HCT116 (cell line): ENCODE results near the gene ASS1. TPM values are rescaled to one million over a fixed set of nuclear protein-coding genes. Genes with fewer than 3 reads are reported as not detected.

ENCODE experiments used
- ATAC-seq: fragments of 200-7000 bp; cut with Tn5 transposase; 2 replicates; pipeline ENCODE4 v1.9.1; 2020; ENCODE audit warnings: mild to moderate bottlenecking, moderate library complexity
- BruUV-seq: library from RNA; stranded (reverse); fragments of 400-500 nt; replicated peaks from 2 replicates; lab custom pipeline; 2021; lab: Mats Ljungman, UMichigan
- CTCF ChIA-PET: fragments of 300-600 bp; sonication (Branson Sonifier 250); formaldehyde crosslinking; loops from one replicate; lab custom pipeline; 2021; ENCODE audit warnings: antibody characterized with exemption; lab: Charles Lee
- POLR2A ChIA-PET: fragments of 300-600, 350-600 bp; sonication (Branson Sonifier 250); formaldehyde crosslinking; loops from one replicate; lab custom pipeline; 2021; ENCODE audit warnings: antibody characterized with exemption; lab: Charles Lee
- RAD21 ChIA-PET, 2 experiments: fragments of 300-600 bp; sonication (Branson Sonifier 250); formaldehyde crosslinking; loops; one replicate each; lab custom pipeline; 2023; ENCODE audit warnings: low total read pairs in 2 of 2; ENCODE audit not compliant: uncharacterized antibody in 2 of 2, unreplicated experiment in 2 of 2, low non-redundant PET in 1 of 2; lab: Charles Lee
- DNase-seq: peaks from one replicate; pipeline ENCODE4 v3.0.0-alpha.2; 2010; ENCODE audit warnings: low read depth, low spot score
- H2AFZ ChIP-seq: fragments of 200-600 bp; shearing (Covaris generic), sonication (generic); 2 replicates; pipeline ENCODE4 v1.6.1; 2017; ENCODE audit warnings: low read depth, mixed run types, mixed read lengths, antibody characterized with exemption, low read length; ENCODE audit not compliant: poor library complexity, severe bottlenecking
- H3K27ac ChIP-seq: 2 replicates; pipeline ENCODE4 v1.5.1; 2012; ENCODE audit warnings: low read depth, low read length
- H3K27me3 ChIP-seq: fragments of 200-600 bp; sonication (generic); 2 replicates; pipeline ENCODE4 v1.6.1; 2016; ENCODE audit warnings: mixed run types, low read length, mixed read lengths; ENCODE audit not compliant: insufficient read depth
- H3K36me3 ChIP-seq, 2 experiments: fragments of 200-500 bp in 1 of 2; fragments of 200-600 bp in 1 of 2; sonication (Bioruptor generic) in 1 of 2; sonication (generic) in 1 of 2; 2 replicates each; pipeline versions ENCODE4 v1.5.1 to v1.6.1; 2014 to 2016; ENCODE audit warnings: low read length in 2 of 2, inconsistent platforms in 1 of 2, mixed read lengths in 1 of 2, mixed run types in 1 of 2; ENCODE audit not compliant: insufficient read depth in 2 of 2, control insufficient read depth in 1 of 2
- H3K4me1 ChIP-seq, 2 experiments: fragments of 200-600 bp in 1 of 2; sonication (generic) in 1 of 2; 2 replicates each; pipeline versions ENCODE4 v1.5.1 to v1.6.1; 2012 to 2017; ENCODE audit warnings: low read length in 2 of 2, inconsistent platforms in 1 of 2, mild to moderate bottlenecking in 1 of 2, mixed read lengths in 1 of 2, mixed run types in 1 of 2, moderate library complexity in 1 of 2; ENCODE audit not compliant: insufficient read depth in 2 of 2, control insufficient read depth in 1 of 2
- H3K4me2 ChIP-seq: fragments of 200-600 bp; sonication (generic); 2 replicates; pipeline ENCODE4 v1.6.1; 2017; ENCODE audit warnings: mixed run types, low read length, mixed read lengths
- H3K4me3 ChIP-seq, 2 experiments: fragments of 200-600 bp in 1 of 2; sonication (generic) in 1 of 2; replicated peaks in 1 of 2; 2 replicates each; pipeline ENCODE4 v1.5.1; 2011 to 2016; ENCODE audit warnings: low read length in 2 of 2, control low read depth in 1 of 2, low read depth in 1 of 2, mild to moderate bottlenecking in 1 of 2, mixed read lengths in 1 of 2, mixed run types in 1 of 2
- H3K79me2 ChIP-seq: fragments of 200-600 bp; sonication (generic); 2 replicates; pipeline ENCODE4 v1.6.1; 2017; ENCODE audit warnings: mild to moderate bottlenecking, mixed run types, low read length, moderate library complexity, mixed read lengths; ENCODE audit not compliant: insufficient read depth
- H3K9ac ChIP-seq: fragments of 200-600 bp; sonication (generic); 2 replicates; pipeline ENCODE4 v1.6.1; 2016; ENCODE audit warnings: low read length, mixed read lengths
- H3K9me2 ChIP-seq: fragments of 200-600 bp; sonication (generic), shearing (Covaris generic); 2 replicates; pipeline ENCODE4 v1.6.1; 2017; ENCODE audit warnings: mixed run types, mild to moderate bottlenecking, moderate library complexity; ENCODE audit not compliant: insufficient read depth
- H3K9me3 ChIP-seq, 2 experiments: fragments of 200-500 bp in 1 of 2; fragments of 200-600 bp in 1 of 2; sonication (Bioruptor generic) in 1 of 2; sonication (generic) in 1 of 2; 2 replicates each; pipeline ENCODE4 v1.6.1; 2014 to 2017; ENCODE audit warnings: low read length in 2 of 2, mixed read lengths in 2 of 2, inconsistent platforms in 1 of 2, low read depth in 1 of 2, mild to moderate bottlenecking in 1 of 2, mixed run types in 1 of 2, moderate library complexity in 1 of 2; ENCODE audit not compliant: control insufficient read depth in 1 of 2, insufficient read depth in 1 of 2
- H4K20me1 ChIP-seq: fragments of 200-600 bp; sonication (generic), shearing (Covaris generic); 2 replicates; pipeline ENCODE4 v1.6.1; 2017; ENCODE audit warnings: mixed run types, mild to moderate bottlenecking, moderate library complexity; ENCODE audit not compliant: insufficient read depth
- CEBPB ChIP-seq: IDR thresholded peaks from 2 replicates; pipeline ENCODE4 v1.6.1; 2012; ENCODE audit warnings: low read depth
- ELF1 ChIP-seq: IDR thresholded peaks from 2 replicates; pipeline ENCODE4 v1.6.1; 2012; ENCODE audit warnings: low read depth, borderline replicate concordance
- EZH2phosphoT487 ChIP-seq: fragments of 200-600 bp; IDR thresholded peaks from 2 replicates; pipeline ENCODE4 v1.6.1; 2018; ENCODE audit warnings: antibody characterized with exemption, borderline replicate concordance
- FOSL1 ChIP-seq: IDR thresholded peaks from 2 replicates; pipeline ENCODE4 v1.6.1; 2012; ENCODE audit warnings: low read depth
- JUND ChIP-seq: IDR thresholded peaks from 2 replicates; pipeline ENCODE4 v1.6.1; 2012
- POLR2A ChIP-seq: IDR thresholded peaks from 2 replicates; pipeline ENCODE4 v1.7.0; 2011; ENCODE audit warnings: borderline replicate concordance; ENCODE audit not compliant: insufficient read depth, insufficient read length; ENCODE audit errors: extremely low read depth
- RAD21 ChIP-seq: IDR thresholded peaks from 2 replicates; pipeline ENCODE4 v1.6.1; 2012; ENCODE audit warnings: low read depth, mild to moderate bottlenecking
- TCF7L2 ChIP-seq: IDR thresholded peaks from 2 replicates; pipeline ENCODE4 v1.7.0; 2011; ENCODE audit warnings: borderline replicate concordance, inconsistent platforms; ENCODE audit not compliant: insufficient read depth, insufficient read length; ENCODE audit errors: extremely low read depth
- ZFX ChIP-seq: fragments of 450-650 bp; IDR thresholded peaks from 2 replicates; pipeline ENCODE4 v1.6.1; 2017
- intact Hi-C: fragments of 100-400 bp; cut with micrococcal nuclease; formaldehyde crosslinking; loops from 2 replicates; pipeline ENCODE4 v1.10.0; 2022
- total RNA-seq: library from RNA; stranded (reverse); gene quantifications from one replicate; pipeline ENCODE4 v1.2.1, GENCODE V29; 2021; ENCODE audit not compliant: unreplicated experiment
- TF ChIP-seq, protein P1 (sequence below), 3 experiments: fragments of 200-600 bp in 1 of 3; sonication (generic) in 1 of 3; IDR thresholded peaks in 2 of 3; conservative IDR thresholded peaks in 1 of 3; 2 replicates each; pipeline ENCODE4 v1.5.1; 2012 to 2017; ENCODE audit warnings: low read depth in 2 of 3, low read length in 2 of 3, antibody characterized with exemption in 1 of 3, borderline replicate concordance in 1 of 3, control low read depth in 1 of 3, mild to moderate bottlenecking in 1 of 3, mixed read lengths in 1 of 3, mixed run types in 1 of 3, moderate library complexity in 1 of 3; ENCODE audit not compliant: insufficient read depth in 1 of 3
- TF ChIP-seq, protein P2 (sequence below): IDR thresholded peaks from 2 replicates; pipeline ENCODE4 v1.6.1; 2012
- TF ChIP-seq, protein P3 (sequence below): IDR thresholded peaks from 2 replicates; pipeline ENCODE4 v1.6.1; 2011; ENCODE audit warnings: mild to moderate bottlenecking, low read length, moderate library complexity; ENCODE audit not compliant: insufficient replicate concordance; ENCODE audit errors: extremely low read depth

ASS1 gene
- total RNA-seq, 1 experiment from 2014 or later, result 92.6 TPM

DNA sequence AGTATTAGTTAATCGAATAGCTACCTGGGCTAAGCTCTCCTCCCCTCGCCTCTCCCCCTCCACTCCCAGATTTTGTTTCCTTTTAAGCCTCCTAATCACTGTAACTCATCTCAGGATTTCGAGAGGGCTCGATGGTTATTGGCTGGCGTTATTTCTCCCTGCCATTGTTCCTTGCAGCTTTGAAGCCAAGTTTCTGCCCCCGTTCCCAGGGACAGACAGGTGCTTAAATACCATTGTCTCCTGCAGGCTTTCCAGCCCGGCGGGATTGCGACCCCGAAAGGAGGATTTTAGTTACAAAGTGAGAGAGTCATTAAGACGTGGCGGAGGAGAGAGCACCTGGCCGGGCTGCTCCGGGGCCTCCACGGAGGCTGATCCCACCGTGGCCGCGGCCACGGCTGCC is 46.2 kb downstream of the ASS1 start:
- TF ChIP-seq ZFX (no peak), ELF1 (no peak), RAD21 (no peak), POLR2A (no peak), JUND (no peak), EZH2phosphoT487 (no peak), CEBPB (no peak), TCF7L2 (no peak), FOSL1 (no peak)
- TF ChIP-seq, protein P1, sequence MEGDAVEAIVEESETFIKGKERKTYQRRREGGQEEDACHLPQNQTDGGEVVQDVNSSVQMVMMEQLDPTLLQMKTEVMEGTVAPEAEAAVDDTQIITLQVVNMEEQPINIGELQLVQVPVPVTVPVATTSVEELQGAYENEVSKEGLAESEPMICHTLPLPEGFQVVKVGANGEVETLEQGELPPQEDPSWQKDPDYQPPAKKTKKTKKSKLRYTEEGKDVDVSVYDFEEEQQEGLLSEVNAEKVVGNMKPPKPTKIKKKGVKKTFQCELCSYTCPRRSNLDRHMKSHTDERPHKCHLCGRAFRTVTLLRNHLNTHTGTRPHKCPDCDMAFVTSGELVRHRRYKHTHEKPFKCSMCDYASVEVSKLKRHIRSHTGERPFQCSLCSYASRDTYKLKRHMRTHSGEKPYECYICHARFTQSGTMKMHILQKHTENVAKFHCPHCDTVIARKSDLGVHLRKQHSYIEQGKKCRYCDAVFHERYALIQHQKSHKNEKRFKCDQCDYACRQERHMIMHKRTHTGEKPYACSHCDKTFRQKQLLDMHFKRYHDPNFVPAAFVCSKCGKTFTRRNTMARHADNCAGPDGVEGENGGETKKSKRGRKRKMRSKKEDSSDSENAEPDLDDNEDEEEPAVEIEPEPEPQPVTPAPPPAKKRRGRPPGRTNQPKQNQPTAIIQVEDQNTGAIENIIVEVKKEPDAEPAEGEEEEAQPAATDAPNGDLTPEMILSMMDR (IDR thresholded peaks at IDR 0.05 in 2 of 3, conservative IDR thresholded peaks at IDR 0.05 in 1 of 3; ENCODE audit: borderline replicate concordance in 1 of 3, insufficient read depth in 1 of 3, low read depth in 2 of 3, low read length in 2 of 3), result no peak
- TF ChIP-seq, protein P2, sequence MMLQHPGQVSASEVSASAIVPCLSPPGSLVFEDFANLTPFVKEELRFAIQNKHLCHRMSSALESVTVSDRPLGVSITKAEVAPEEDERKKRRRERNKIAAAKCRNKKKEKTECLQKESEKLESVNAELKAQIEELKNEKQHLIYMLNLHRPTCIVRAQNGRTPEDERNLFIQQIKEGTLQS, result no peak
- TF ChIP-seq, protein P3, sequence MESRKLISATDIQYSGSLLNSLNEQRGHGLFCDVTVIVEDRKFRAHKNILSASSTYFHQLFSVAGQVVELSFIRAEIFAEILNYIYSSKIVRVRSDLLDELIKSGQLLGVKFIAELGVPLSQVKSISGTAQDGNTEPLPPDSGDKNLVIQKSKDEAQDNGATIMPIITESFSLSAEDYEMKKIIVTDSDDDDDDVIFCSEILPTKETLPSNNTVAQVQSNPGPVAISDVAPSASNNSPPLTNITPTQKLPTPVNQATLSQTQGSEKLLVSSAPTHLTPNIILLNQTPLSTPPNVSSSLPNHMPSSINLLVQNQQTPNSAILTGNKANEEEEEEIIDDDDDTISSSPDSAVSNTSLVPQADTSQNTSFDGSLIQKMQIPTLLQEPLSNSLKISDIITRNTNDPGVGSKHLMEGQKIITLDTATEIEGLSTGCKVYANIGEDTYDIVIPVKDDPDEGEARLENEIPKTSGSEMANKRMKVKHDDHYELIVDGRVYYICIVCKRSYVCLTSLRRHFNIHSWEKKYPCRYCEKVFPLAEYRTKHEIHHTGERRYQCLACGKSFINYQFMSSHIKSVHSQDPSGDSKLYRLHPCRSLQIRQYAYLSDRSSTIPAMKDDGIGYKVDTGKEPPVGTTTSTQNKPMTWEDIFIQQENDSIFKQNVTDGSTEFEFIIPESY, result no peak
- no peaks in the 10 kb centered on the region for H3K4me1 ChIP-seq
- H3K4me2 ChIP-seq, result no peak overlapping the region
- ATAC-seq (no peak), DNase-seq (no peak)
- no peak overlapping the region for H3K9ac ChIP-seq
- CTCF ChIA-PET, result no interaction called here
- no peaks in the 10 kb centered on the region; a peak in 1 of 4 replicates for H3K36me3 ChIP-seq
- H3K27ac ChIP-seq, result no peak overlapping the region
- H3K79me2 ChIP-seq, result no peaks in the 10 kb centered on the region
- BruUV-seq, result no TSS peak
- no peaks in the 10 kb centered on the region for H3K9me2 ChIP-seq
- H3K9me3 ChIP-seq, result peaks cover 3 to 16% of the 10 kb centered on the region in 2 experiments; a peak in 2 of 4 replicates
- no peaks in the 10 kb centered on the region for H4K20me1 ChIP-seq
- H2AFZ ChIP-seq, result no peak overlapping the region
- RAD21 ChIA-PET, result no interaction called here
- POLR2A ChIA-PET, result no interaction called here
- intact Hi-C loops, result no loop called here
- H3K27me3 ChIP-seq, result no peaks in the 10 kb centered on the region
- H3K4me3 ChIP-seq, result no peak overlapping the region
